GM21515 (cell line): ENCODE measurements around the gene SLC15A5.

Source experiments
- ATAC-seq: cut with Tn5 transposase; IDR thresholded peaks from one replicate; pipeline ENCODE4 v1.9.1; 2021; ENCODE audit not compliant: unreplicated experiment

The SLC15A5 gene

GRCh38 chr12:16277585-16277984 is at the start of gene SLC15A5:
Gene SLC15A5 (minus strand): TSS chr12:16277685. CDS start chr12:16277685, 0 bp downstream.
- ATAC-seq: no peak

- ATAC-seq: no peak
Measured at GRCh38 chr12:16325426-16325825, 47.9 kb upstream of the SLC15A5 start.

- ATAC-seq: no peak
Measured at GRCh38 chr12:16324772-16325171, 47.3 kb upstream of the SLC15A5 start.

- ATAC-seq: no peak
Measured at GRCh38 chr12:16324272-16324671, 46.8 kb upstream of the SLC15A5 start.

GRCh38 chr12:16323638-16324037 is 46.2 kb upstream of the SLC15A5 start:
- ATAC-seq: no peak

GRCh38 chr12:16323010-16323409 is 45.5 kb upstream of the SLC15A5 start:
- no peak for ATAC-seq

- ATAC-seq: no peak
Measured at GRCh38 chr12:16310934-16311333, 33.4 kb upstream of the SLC15A5 start.

- no peak for ATAC-seq
Measured at GRCh38 chr12:16307856-16308475, 30.5 kb upstream of the SLC15A5 start.

- no peak for ATAC-seq
Measured at GRCh38 chr12:16303939-16304338, 26.5 kb upstream of the SLC15A5 start.

GRCh38 chr12:16300736-16301135 is 23.3 kb upstream of the SLC15A5 start:
- ATAC-seq: no peak

- no peak for ATAC-seq
Measured at GRCh38 chr12:16300122-16300521, 22.6 kb upstream of the SLC15A5 start.

GRCh38 chr12:16299403-16299802 is 21.9 kb upstream of the SLC15A5 start:
- ATAC-seq: no peak

- ATAC-seq: no peak
Measured at GRCh38 chr12:16297521-16297920, 20.0 kb upstream of the SLC15A5 start.

GRCh38 chr12:16294376-16294956 is 17.0 kb upstream of the SLC15A5 start:
- ATAC-seq: no peak

- no peak for ATAC-seq
Measured at GRCh38 chr12:16291032-16291431, 13.5 kb upstream of the SLC15A5 start.

GRCh38 chr12:16285586-16285985 is 8.1 kb upstream of the SLC15A5 start:
- no peak for ATAC-seq

GRCh38 chr12:16282978-16283377 is 5.5 kb upstream of the SLC15A5 start:
- no peak for ATAC-seq

- ATAC-seq: no peak
Measured at GRCh38 chr12:16282081-16282480, 4.6 kb upstream of the SLC15A5 start.

GRCh38 chr12:16281157-16281556 is 3.7 kb upstream of the SLC15A5 start:
- ATAC-seq: no peak

GRCh38 chr12:16272222-16272621 is 5.3 kb downstream of the SLC15A5 start:
- no peak for ATAC-seq

- ATAC-seq: no peak
Measured at GRCh38 chr12:16271062-16271461, 6.4 kb downstream of the SLC15A5 start.

- no peak for ATAC-seq
Measured at GRCh38 chr12:16269946-16270345, 7.5 kb downstream of the SLC15A5 start.

- ATAC-seq: no peak
Measured at GRCh38 chr12:16266085-16266484, 11.4 kb downstream of the SLC15A5 start.
